ENCODE measurements around the gene HEPH.
"Not testable (repeated sequence)": the region's sequence is repeated elsewhere in the genome, so short reads cannot be mapped to it uniquely, and the experiment has no call there.

The HEPH gene

DNA sequence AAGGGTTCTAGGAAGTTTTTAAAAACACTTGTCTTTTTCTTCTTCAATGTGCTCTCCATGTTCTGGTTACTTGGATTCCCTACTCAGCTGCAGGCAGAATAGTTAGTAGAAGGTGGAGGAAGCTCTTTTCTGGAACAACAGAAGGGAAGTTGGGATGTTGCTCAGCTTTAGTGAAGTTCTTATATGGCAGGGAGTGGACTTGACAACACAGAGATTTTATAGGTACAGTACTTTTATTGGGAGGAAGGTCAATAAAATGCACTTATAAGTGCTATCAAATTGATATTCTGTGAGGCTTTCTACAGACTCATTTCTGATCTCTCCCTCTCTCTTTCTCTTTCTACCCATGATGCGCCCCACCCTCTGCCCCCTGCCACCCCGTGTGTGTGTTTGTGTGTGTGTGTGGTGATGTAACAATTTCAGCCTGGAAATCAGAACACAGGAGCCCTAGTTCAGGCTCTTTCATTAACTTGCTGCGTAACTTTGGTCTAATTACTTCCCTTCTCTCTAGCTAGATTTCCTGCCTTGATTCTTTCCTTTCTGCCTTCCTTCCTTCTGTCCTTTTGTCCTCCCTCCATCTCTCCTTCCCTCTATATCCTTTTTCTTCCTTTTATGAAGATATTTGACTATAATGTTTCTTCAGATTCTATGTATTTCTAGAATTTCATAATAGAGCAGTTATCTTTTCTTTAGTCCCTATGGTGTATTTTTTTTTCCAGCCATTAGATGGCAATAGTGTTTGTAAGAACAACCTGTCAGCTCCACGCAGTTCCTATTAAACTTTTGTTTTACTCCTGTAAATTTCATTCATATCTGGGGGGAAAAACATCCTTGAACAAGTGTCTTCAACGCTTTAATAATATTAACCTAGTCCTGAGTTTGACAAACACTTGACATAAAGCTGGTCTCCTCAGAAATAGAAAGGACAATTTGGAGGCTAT is 37.1 kb downstream of the HEPH start:
- no peak for DNase-seq (ENCODE audit: low read depth in 4 of 4, low spot score in 1 of 4)

DNA sequence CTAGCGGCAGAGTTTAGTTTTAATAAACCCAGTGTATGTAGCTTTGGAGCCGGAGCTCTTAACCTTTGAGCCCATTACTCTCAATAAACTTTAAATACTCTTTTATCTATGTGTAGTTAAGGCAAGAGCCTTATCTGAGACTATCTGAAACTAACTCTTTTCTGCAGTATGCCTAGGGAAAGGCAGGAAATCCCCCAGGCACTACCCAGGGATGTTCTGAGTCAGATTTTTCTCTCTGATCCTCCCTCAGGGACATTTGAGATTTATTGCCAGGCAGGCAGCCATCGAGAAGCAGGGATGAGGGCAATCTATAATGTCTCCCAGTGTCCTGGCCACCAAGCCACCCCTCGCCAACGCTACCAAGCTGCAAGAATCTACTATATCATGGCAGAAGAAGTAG is 39.1 kb downstream of the HEPH start:
- no peak for DNase-seq (ENCODE audit: low read depth in 4 of 4, low spot score in 1 of 4)

DNA sequence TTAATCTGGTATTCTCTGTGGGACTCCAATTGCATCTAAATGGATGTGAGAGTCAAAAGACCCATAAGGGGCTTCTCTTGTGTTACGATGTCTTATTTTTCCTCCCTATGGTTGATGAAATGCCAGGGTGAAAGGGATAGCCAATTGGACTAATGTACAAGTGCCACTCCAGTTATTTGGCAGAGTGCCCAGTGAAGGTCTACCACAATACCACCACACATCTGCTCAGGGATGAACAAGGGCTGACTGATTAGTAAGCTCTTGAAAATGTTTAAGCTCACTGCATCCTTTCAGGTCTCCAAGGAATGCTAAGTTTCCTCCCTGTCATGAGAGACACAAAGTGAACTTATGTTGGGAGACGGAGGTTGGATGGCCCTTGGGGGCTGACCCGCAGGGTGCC is 57.8 kb downstream of the HEPH start:
- DNase-seq (ENCODE audit: low read depth in 4 of 4, low spot score in 1 of 4): no peak

DNA sequence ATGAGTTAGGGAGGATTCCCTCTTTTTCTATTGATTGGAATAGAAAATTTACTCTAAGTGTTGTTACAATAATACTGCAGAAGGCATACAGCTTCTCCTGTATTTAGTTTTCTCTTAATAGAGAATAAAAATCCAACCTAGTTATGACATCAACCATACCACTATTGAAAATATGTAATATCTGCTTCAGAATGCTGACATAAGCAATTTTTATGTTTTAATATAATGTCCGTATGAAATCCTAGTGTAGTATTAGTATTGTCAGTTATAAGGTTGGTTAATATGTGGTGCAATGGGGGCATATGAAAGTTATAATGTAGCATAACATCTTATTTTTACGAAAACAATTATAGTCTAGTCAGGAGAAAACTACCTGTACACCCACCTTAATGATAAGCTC is 68.2 kb downstream of the HEPH start:
- no peak for DNase-seq (ENCODE audit: low read depth in 4 of 4, low spot score in 1 of 4)

DNA sequence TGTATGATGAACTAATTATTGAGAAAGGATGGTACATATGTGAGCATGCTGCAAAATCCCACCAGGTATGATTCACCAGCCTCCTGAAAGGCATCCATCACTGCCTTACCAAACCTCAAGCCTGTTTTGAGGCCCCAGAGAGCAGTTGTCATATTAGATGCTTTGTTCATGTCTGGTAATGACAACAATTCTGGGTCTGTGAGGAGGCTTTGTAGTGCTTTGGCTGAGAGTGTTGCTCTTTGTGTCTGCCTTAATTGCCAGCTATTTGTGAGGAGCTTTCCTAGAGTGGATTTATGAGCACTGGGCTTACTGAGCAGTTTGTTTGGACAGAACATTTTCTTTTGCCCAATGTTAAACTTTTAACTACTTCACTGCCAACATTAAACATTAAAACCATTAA is 69.2 kb downstream of the HEPH start:
- no peak for DNase-seq (ENCODE audit: low read depth in 4 of 4, low spot score in 1 of 4)

DNA sequence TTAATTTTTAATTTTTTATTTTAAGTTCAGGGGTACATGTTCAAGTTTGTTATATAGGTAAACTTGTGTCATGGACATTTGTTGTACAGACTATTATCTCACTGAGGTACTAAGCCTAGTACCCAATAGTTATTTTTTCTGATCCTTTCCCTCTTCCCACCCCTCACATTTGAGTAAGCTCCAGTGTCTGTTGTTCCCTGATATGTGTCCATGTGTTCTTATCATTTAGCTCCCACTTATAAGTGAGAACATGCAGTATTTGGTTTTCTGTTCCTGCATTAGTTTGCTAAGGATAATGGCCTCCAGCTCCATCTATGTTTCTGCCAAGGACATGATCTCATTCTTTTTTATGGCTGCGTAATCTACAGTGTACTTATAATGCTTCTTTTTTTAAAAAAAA is 69.9 kb downstream of the HEPH start:
- not testable (repeated sequence) for DNase-seq (ENCODE audit: low read depth in 4 of 4, low spot score in 1 of 4)

DNA sequence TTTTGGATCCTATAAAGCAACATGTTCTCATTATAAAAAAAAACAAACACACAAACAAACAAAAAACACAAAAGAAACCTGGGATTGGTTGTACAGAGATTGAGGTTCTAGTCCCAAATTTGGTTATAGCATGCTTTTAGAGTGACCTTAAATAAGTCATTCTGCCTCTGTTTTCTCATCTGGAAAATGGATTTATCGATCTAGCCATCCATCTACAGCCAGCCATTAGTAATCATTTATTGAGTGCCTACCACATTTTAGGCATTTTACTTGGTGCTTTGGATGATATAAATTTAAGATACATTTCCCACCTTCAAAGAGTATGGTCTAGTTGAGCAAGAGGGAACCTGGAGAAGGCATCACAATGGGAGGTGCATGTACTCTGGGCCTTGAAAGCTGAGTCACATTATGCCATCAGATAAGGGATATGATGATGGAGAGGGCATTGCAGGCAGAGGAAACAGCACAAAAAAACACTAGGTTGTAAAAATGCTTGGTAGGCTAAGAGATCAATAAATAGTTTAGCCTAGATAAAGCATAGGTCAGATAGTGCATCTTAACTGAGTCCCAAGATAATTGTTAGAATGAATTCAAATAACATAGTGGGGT is 91.4 kb downstream of the HEPH start:
- DNase-seq (ENCODE audit: low read depth in 4 of 4, low spot score in 1 of 4): no peak

DNA sequence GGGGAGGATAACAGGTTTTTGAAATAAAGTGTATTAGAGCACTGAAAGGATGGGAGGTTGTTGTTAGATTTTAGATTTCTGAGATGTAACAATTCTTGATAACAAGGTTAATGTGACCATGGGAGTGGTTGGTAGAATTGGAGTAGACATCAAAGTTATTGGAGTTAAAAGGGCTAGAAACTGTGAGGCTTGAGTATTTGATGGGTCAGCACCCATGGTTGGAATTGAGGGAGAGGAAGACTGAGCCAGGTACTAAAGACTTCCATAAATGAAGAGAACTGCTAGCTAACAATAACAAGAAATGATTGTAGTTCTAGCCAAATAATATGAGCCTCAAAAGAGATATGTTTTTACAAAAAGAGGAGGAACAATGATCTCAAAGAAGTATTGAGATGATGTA is 98.8 kb downstream of the HEPH start:
- no peak for DNase-seq (ENCODE audit: low read depth in 4 of 4, low spot score in 1 of 4)
